Peyer's patch (tissue), 4 donors: ENCODE measurements around the gene ARF1.

Source experiments
- CTCF ChIP-seq, 6 experiments: fragments of 450-650 bp in 4 of 6; fragments of 200-600 bp in 2 of 6; sonication (generic) in 1 of 6; IDR thresholded peaks; one replicate each; pipeline ENCODE4 v1.5.1; 2017 to 2019; ENCODE audit warnings: antibody characterized with exemption in 6 of 6, mild to moderate bottlenecking in 3 of 6, moderate library complexity in 1 of 6
- POLR2A ChIP-seq, 2 donors: fragments of 450-650 bp; IDR thresholded peaks; one replicate each; pipeline ENCODE4 v1.5.1; 2017; ENCODE audit warnings: antibody characterized with exemption in 2 of 2, mild to moderate bottlenecking in 2 of 2, moderate library complexity in 2 of 2

- TF ChIP-seq CTCF (IDR thresholded peaks at IDR 0.05) = no peak
- no peak for TF ChIP-seq POLR2A (IDR thresholded peaks at IDR 0.05)
These were observed 58.9 kb downstream of the ARF1 start for GRCh38 chr1:228141226-228142044.
